Peyer's patch (tissue), 4 donors: ENCODE data around the gene NLGN2. TPM values are rescaled to one million over a fixed set of nuclear protein-coding genes. Genes with fewer than 3 reads are reported as not detected.

Source experiments
- DNase-seq, 3 donors: peaks; one replicate each; pipeline ENCODE4 v3.0.0-alpha.2; 2017 to 2019
- H3K27ac ChIP-seq, 4 donors: fragments of 200-600 bp; sonication (generic); one replicate each; pipeline ENCODE4 v1.5.1; 2016 to 2019
- H3K27me3 ChIP-seq, 2 donors: fragments of 200-600 bp; sonication (generic); one replicate each; pipeline ENCODE4 v1.5.1; 2019
- H3K36me3 ChIP-seq, 3 donors: fragments of 200-600 bp; sonication (generic); one replicate each; pipeline ENCODE4 v1.5.1; 2016 to 2019
- H3K4me1 ChIP-seq, 4 donors: fragments of 200-600 bp; sonication (generic); one replicate each; pipeline ENCODE4 v1.5.1; 2016 to 2019
- H3K4me3 ChIP-seq, 4 donors: fragments of 200-600 bp; sonication (generic); 1 replicate in 3 of 4; 2 replicates in 1 of 4; pipeline ENCODE4 v1.5.1; 2016 to 2019; ENCODE audit warnings: mild to moderate bottlenecking in 1 of 4
- H3K9me3 ChIP-seq, 4 donors: fragments of 200-600 bp; sonication (generic); one replicate each; pipeline ENCODE4 v1.5.1; 2016 to 2019; ENCODE audit warnings: mild to moderate bottlenecking in 1 of 4
- CTCF ChIP-seq, 6 experiments: fragments of 450-650 bp in 4 of 6; fragments of 200-600 bp in 2 of 6; sonication (generic) in 1 of 6; IDR thresholded peaks; one replicate each; pipeline ENCODE4 v1.5.1; 2017 to 2019; ENCODE audit warnings: antibody characterized with exemption in 6 of 6, mild to moderate bottlenecking in 3 of 6, moderate library complexity in 1 of 6
- POLR2A ChIP-seq, 2 donors: fragments of 450-650 bp; IDR thresholded peaks; one replicate each; pipeline ENCODE4 v1.5.1; 2017; ENCODE audit warnings: antibody characterized with exemption in 2 of 2, mild to moderate bottlenecking in 2 of 2, moderate library complexity in 2 of 2
- total RNA-seq, 4 donors: library from RNA; depleted of rRNA; stranded (reverse); fragments of >200 nt; gene quantifications; one replicate each; pipeline ENCODE4 v1.1.0, GENCODE V29; 2016

NLGN2 gene
- total RNA-seq, 4 donors from 2014 or later, result 0.88 to 9.9 (median 5.8) TPM

- H3K36me3 ChIP-seq, result peaks cover 0 to 33% (median 0%) of the 10 kb centered on the region in 3 donors
- DNase-seq, result no peak
- H3K4me3 ChIP-seq, result no peak overlapping the region
- no peaks in the 10 kb centered on the region for H3K9me3 ChIP-seq
- peak overlapping the region in 3 of 4 donors; percentile 17 to 55 (median 20) for H3K27ac ChIP-seq
- TF ChIP-seq CTCF (IDR thresholded peaks at IDR 0.05) (no peak), POLR2A (IDR thresholded peaks at IDR 0.05) (no peak)
- peaks cover 0 to 21% (median 2%) of the 10 kb centered on the region in 4 donors for H3K4me1 ChIP-seq
- H3K27me3 ChIP-seq, result no peaks in the 10 kb centered on the region
These were observed 59.1 kb downstream of the NLGN2 start for GRCh38 chr17:7466639-7467341.

- H3K9me3 ChIP-seq, result no peaks in the 10 kb centered on the region
These were observed 59.9 kb downstream of the NLGN2 start for GRCh38 chr17:7467498-7467897.

GRCh38 chr17:7468290-7468689, 60.6 kb downstream of the NLGN2 start:
- peaks cover 0 to 22% (median 0%) of the 10 kb centered on the region in 3 donors for H3K36me3 ChIP-seq
- TF ChIP-seq CTCF (IDR thresholded peaks at IDR 0.05), result no peak
- TF ChIP-seq POLR2A (IDR thresholded peaks at IDR 0.05), result no peak
- H3K9me3 ChIP-seq, result no peaks in the 10 kb centered on the region
- H3K4me3 ChIP-seq, result no peak overlapping the region
- DNase-seq, result no peak
- no peaks in the 10 kb centered on the region for H3K27me3 ChIP-seq
- no peak overlapping the region for H3K27ac ChIP-seq
- H3K4me1 ChIP-seq, result peaks cover 0 to 24% (median 2%) of the 10 kb centered on the region in 4 donors

More at GRCh38 chr17:7467498-7467897, 59.9 kb downstream of the NLGN2 start:
- DNase-seq, result no peak
- TF ChIP-seq POLR2A (IDR thresholded peaks at IDR 0.05), result no peak
- TF ChIP-seq CTCF (IDR thresholded peaks at IDR 0.05), result no peak
- Histone ChIP-seq H3K27me3 (no peaks in the 10 kb centered on the region), H3K36me3 (peaks cover 0 to 29% (median 0%) of the 10 kb centered on the region in 3 donors), H3K27ac (peak overlapping the region in 3 of 4 donors; percentile 17 to 55 (median 20)), H3K4me3 (no peak overlapping the region), H3K4me1 (peaks cover 0 to 24% (median 2%) of the 10 kb centered on the region in 4 donors)

- Histone ChIP-seq H3K9me3 (no peaks in the 10 kb centered on the region), H3K27me3 (no peaks in the 10 kb centered on the region), H3K4me1 (peaks cover 0 to 24% (median 2%) of the 10 kb centered on the region in 4 donors), H3K4me3 (no peak overlapping the region), H3K27ac (no peak overlapping the region), H3K36me3 (peaks cover 0 to 18% (median 0%) of the 10 kb centered on the region in 3 donors)
- TF ChIP-seq CTCF (IDR thresholded peaks at IDR 0.05), result no peak
- no peak for TF ChIP-seq POLR2A (IDR thresholded peaks at IDR 0.05)
- no peak for DNase-seq
These were observed 61.3 kb downstream of the NLGN2 start for GRCh38 chr17:7468804-7469389.

Other genes starting within 250 kb of the NLGN2 start
- gene ASGR1, start 228.5 kb upstream of the NLGN2 start, total RNA-seq, result 1 to 10 TPM in 1 of 4 donors, under 1 TPM in 2, not detected in 1; 0.88 to 2.5 (median 0.94) TPM
- 10 to 100 TPM in 2 of 4 donors, 1 to 10 TPM in 2; 2.6 to 15.7 (median 9.4) TPM for gene DLG4, start 188.0 kb upstream of the NLGN2 start, total RNA-seq
- 1,000 to 10,000 TPM; 1,292 to 4,167 (median 1,553) TPM for gene ACADVL, start 187.9 kb upstream of the NLGN2 start, total RNA-seq
- gene DVL2, start 173.3 kb upstream of the NLGN2 start, total RNA-seq, result 10 to 100 TPM; 42.1 to 61.9 (median 50.1) TPM
- 10 to 100 TPM; 22.2 to 38.8 (median 35.1) TPM for gene PHF23, start 168.4 kb upstream of the NLGN2 start, total RNA-seq
- 100 to 1,000 TPM; 288 to 521 (median 367) TPM for gene GABARAP, start 165.4 kb upstream of the NLGN2 start, total RNA-seq
- gene CTDNEP1, start 156.1 kb upstream of the NLGN2 start, total RNA-seq, result 10 to 100 TPM; 55.3 to 86.9 (median 76.4) TPM
- 10 to 100 TPM; 15.1 to 75.1 (median 29.0) TPM for gene ELP5, start 155.6 kb upstream of the NLGN2 start, total RNA-seq
- 1,000 to 10,000 TPM in 1 of 4 donors, 100 to 1,000 TPM in 2, 10 to 100 TPM in 1; 80.0 to 1,052 (median 864) TPM for gene CLDN7, start 145.4 kb upstream of the NLGN2 start, total RNA-seq
- gene SLC2A4, start 126.1 kb upstream of the NLGN2 start, total RNA-seq, result 1 to 10 TPM in 3 of 4 donors, not detected in 1; 1.1 to 7.6 (median 4.8) TPM
- gene YBX2, start 113.2 kb upstream of the NLGN2 start, total RNA-seq, result 10 to 100 TPM; 20.7 to 70.0 (median 24.6) TPM
- 100 to 1,000 TPM in 3 of 4 donors, 10 to 100 TPM in 1; 94.4 to 128 (median 120) TPM for gene EIF5A, start 100.2 kb upstream of the NLGN2 start, total RNA-seq
- gene GPS2, start 92.5 kb upstream of the NLGN2 start, total RNA-seq, result 100 to 1,000 TPM in 1 of 4 donors, 10 to 100 TPM in 3; 93.2 to 148 (median 94.2) TPM
- 10 to 100 TPM; 23.3 to 69.0 (median 53.9) TPM for gene NEURL4, start 78.5 kb upstream of the NLGN2 start, total RNA-seq
- 100 to 1,000 TPM in 1 of 4 donors, 10 to 100 TPM in 3; 15.6 to 696 (median 24.0) TPM for gene ACAP1, start 71.3 kb upstream of the NLGN2 start, total RNA-seq
- gene KCTD11, start 55.7 kb upstream of the NLGN2 start, total RNA-seq, result 1 to 10 TPM; 2.5 to 8.9 (median 7.1) TPM
- not detected for gene TMEM95, start 52.7 kb upstream of the NLGN2 start, total RNA-seq
- gene TNK1, start 26.8 kb upstream of the NLGN2 start, total RNA-seq, result 10 to 100 TPM; 19.8 to 54.4 (median 44.4) TPM
- gene PLSCR3, start 13.3 kb upstream of the NLGN2 start, total RNA-seq, result 10 to 100 TPM; 10.7 to 38.8 (median 21.9) TPM
- gene TMEM256, start 3.7 kb upstream of the NLGN2 start, total RNA-seq, result 100 to 1,000 TPM in 2 of 4 donors, 10 to 100 TPM in 2; 37.1 to 334 (median 126) TPM
- not detected for gene SPEM1, start 12.5 kb downstream of the NLGN2 start, total RNA-seq
- not detected for gene SPEM2, start 17.8 kb downstream of the NLGN2 start, total RNA-seq
- not detected for gene SPEM3, start 21.0 kb downstream of the NLGN2 start, total RNA-seq
- gene TMEM102, start 27.6 kb downstream of the NLGN2 start, total RNA-seq, result 10 to 100 TPM in 3 of 4 donors, 1 to 10 TPM in 1; 4.1 to 21.7 (median 17.0) TPM
- 1 to 10 TPM in 1 of 4 donors, not detected in 3; 1.0 TPM for gene FGF11, start 31.7 kb downstream of the NLGN2 start, total RNA-seq
- 1 to 10 TPM; 4.0 to 9.1 (median 5.8) TPM for gene CHRNB1, start 37.2 kb downstream of the NLGN2 start, total RNA-seq
- 10 to 100 TPM; 15.1 to 27.3 (median 24.5) TPM for gene ZBTB4, start 71.8 kb downstream of the NLGN2 start, total RNA-seq
- gene SLC35G6, start 73.6 kb downstream of the NLGN2 start, total RNA-seq, result not detected
- 100 to 1,000 TPM in 3 of 4 donors, 10 to 100 TPM in 1; 94.6 to 204 (median 157) TPM for gene POLR2A, start 76.5 kb downstream of the NLGN2 start, total RNA-seq
- gene TNFSF12, start 141.2 kb downstream of the NLGN2 start, total RNA-seq, result 10 to 100 TPM in 3 of 4 donors, 1 to 10 TPM in 1; 7.6 to 58.6 (median 15.2) TPM
- gene TNFSF13, start 150.9 kb downstream of the NLGN2 start, total RNA-seq, result 10 to 100 TPM in 3 of 4 donors, 1 to 10 TPM in 1; 5.0 to 54.4 (median 38.7) TPM
- 10 to 100 TPM; 31.4 to 47.7 (median 43.7) TPM for gene SENP3, start 154.1 kb downstream of the NLGN2 start, total RNA-seq
- gene CD68, start 171.8 kb downstream of the NLGN2 start, total RNA-seq, result 100 to 1,000 TPM in 3 of 4 donors, 10 to 100 TPM in 1; 42.1 to 149 (median 124) TPM
- gene MPDU1, start 176.0 kb downstream of the NLGN2 start, total RNA-seq, result 100 to 1,000 TPM in 3 of 4 donors, 10 to 100 TPM in 1; 37.1 to 236 (median 125) TPM
- 1 to 10 TPM in 3 of 4 donors, not detected in 1; 1.9 to 2.7 (median 2.4) TPM for gene SOX15, start 182.2 kb downstream of the NLGN2 start, total RNA-seq
- gene FXR2, start 207.1 kb downstream of the NLGN2 start, total RNA-seq, result 10 to 100 TPM; 28.8 to 38.1 (median 30.4) TPM
- 100 to 1,000 TPM; 144 to 303 (median 229) TPM for gene SAT2, start 220.0 kb downstream of the NLGN2 start, total RNA-seq
- gene SHBG, start 222.3 kb downstream of the NLGN2 start, total RNA-seq, result 10 to 100 TPM in 2 of 4 donors, 1 to 10 TPM in 2; 2.1 to 38.0 (median 16.3) TPM
- under 1 TPM in 1 of 4 donors, not detected in 3; 0.47 TPM for gene ATP1B2, start 243.1 kb downstream of the NLGN2 start, total RNA-seq